Kidney epithelial cell (primary cell): ENCODE data around the gene RBM15B. TPM values are rescaled to one million over a fixed set of nuclear protein-coding genes. Genes with fewer than 3 reads are reported as not detected.

Source experiments
- DNase-seq: peaks from one replicate; pipeline ENCODE4 v3.0.0-alpha.2; 2010; ENCODE audit warnings: low read depth
- H3K27me3 ChIP-seq: 2 replicates; pipeline ENCODE4 v1.6.0; 2011; ENCODE audit warnings: low read length; ENCODE audit not compliant: control insufficient read depth, insufficient read depth
- H3K36me3 ChIP-seq: 2 replicates; pipeline ENCODE4 v1.5.1; 2011; ENCODE audit warnings: low read length; ENCODE audit not compliant: control insufficient read depth, insufficient read depth
- H3K4me3 ChIP-seq: 2 replicates; pipeline ENCODE4 v1.5.1; 2011; ENCODE audit warnings: low read depth, mild to moderate bottlenecking, control low read depth, low read length
- CTCF ChIP-seq: IDR thresholded peaks from 2 replicates; pipeline ENCODE4 v1.5.1; 2011; ENCODE audit warnings: mild to moderate bottlenecking, moderate library complexity, low read length, control low read depth, inconsistent platforms; ENCODE audit not compliant: insufficient read depth, poor library complexity, severe bottlenecking
- total RNA-seq: library from RNA; depleted of rRNA; stranded (reverse); fragments of >200 nt; gene quantifications from 2 replicates; pipeline ENCODE4 v1.2.3, GENCODE V29; 2015

Gene RBM15B
- total RNA-seq, 1 donor from 2014 or later: 32.6 TPM

GRCh38 chr3:51354172-51354571 lies 36.9 kb upstream of the RBM15B start:
- DNase-seq: no peak
- Histone ChIP-seq H3K27me3 (no peaks in the 10 kb centered on the region), H3K36me3 (no peaks in the 10 kb centered on the region), H3K4me3 (no peak overlapping the region)
- TF ChIP-seq CTCF: no peak

GRCh38 chr3:51354731-51355615 lies 36.1 kb upstream of the RBM15B start:
- H3K4me3 ChIP-seq: no peak overlapping the region
- DNase-seq: no peak
- TF ChIP-seq CTCF: no peak
- H3K36me3 ChIP-seq: no peaks in the 10 kb centered on the region
- H3K27me3 ChIP-seq: no peaks in the 10 kb centered on the region

- Histone ChIP-seq H3K4me3 (no peak overlapping the region), H3K36me3 (no peaks in the 10 kb centered on the region), H3K27me3 (no peaks in the 10 kb centered on the region)
- TF ChIP-seq CTCF: no peak
- no peak for DNase-seq
These were observed 35.0 kb upstream of the RBM15B start for GRCh38 chr3:51355891-51356578.

- Histone ChIP-seq H3K27me3 (no peaks in the 10 kb centered on the region), H3K4me3 (no peak overlapping the region), H3K36me3 (no peaks in the 10 kb centered on the region)
- no peak for TF ChIP-seq CTCF
- DNase-seq: no peak
These were observed 33.2 kb upstream of the RBM15B start for GRCh38 chr3:51357856-51358255.

- Histone ChIP-seq H3K27me3 (no peaks in the 10 kb centered on the region), H3K36me3 (no peaks in the 10 kb centered on the region)
These were observed 32.1 kb upstream of the RBM15B start for GRCh38 chr3:51358981-51359380.

More at GRCh38 chr3:51358981-51359380, 32.1 kb upstream of the RBM15B start:
- no peak overlapping the region for H3K4me3 ChIP-seq
- DNase-seq: no peak
- TF ChIP-seq CTCF: no peak
